GM12892 (cell line): ENCODE data around the gene KDM8.

Experiments
- DNase-seq: peaks from one replicate; pipeline ENCODE4 v3.0.0; 2011; ENCODE audit not compliant: insufficient read length
- FAIRE-seq: peaks from 2 replicates; lab custom pipeline; 2011; peaks lifted over from hg19 to GRCh38; lab: Jason Lieb, UNC
- POLR2A ChIP-seq: IDR thresholded peaks from 2 replicates; pipeline ENCODE4 v1.6.1; 2011; ENCODE audit warnings: low read depth, low read length, control low read depth
- POLR2AphosphoS5 ChIP-seq: IDR thresholded peaks from 2 replicates; pipeline ENCODE4 v1.6.1; 2011; ENCODE audit warnings: low read depth, low read length, control low read depth
- TAF1 ChIP-seq: IDR thresholded peaks from 2 replicates; pipeline ENCODE4 v1.6.1; 2011; ENCODE audit warnings: low read depth, mild to moderate bottlenecking, control low read depth, low read length, borderline replicate concordance

The KDM8 gene

DNA sequence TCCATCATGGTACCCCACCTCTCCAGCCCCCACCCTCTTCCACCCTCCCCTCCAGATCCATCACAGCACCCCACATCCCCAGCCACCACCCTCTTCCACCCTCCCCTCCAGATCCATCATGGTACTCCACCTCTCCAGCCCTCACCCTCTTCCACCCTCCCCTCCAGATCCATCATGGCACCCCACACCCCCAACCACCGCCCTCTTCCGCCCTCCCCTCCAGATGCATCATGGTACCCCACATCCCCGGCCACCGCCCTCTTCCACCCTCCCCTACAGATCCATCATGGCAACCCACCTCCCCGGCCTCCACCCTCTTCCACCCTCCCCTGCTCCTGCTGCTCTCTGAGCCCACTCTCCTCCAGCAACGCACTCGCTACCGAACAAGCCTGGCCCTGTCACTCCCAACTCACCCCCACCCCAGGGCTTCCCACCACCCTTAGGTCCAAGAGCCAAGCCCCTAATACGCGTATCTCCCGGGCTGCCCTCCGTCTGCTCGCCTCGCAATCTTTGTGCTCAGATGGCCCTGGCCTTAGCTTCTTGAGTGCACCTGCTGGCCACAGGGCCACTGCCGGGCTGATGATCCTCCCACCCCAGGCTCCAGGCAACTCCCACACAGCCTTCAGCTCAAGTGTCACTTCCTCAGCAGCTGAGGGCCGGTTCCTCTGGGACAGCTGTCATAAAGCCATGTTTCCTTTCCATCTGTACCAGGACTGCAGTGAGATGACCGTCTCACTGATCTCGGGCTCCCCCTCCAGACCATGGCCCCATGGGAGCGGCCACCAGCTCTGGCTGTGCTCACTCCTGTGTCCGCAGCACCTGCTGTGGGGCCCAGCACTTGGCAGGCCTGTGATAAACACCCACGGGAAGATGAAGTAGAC, 25.5 kb downstream of the KDM8 start:
- no peak for TF ChIP-seq POLR2A
- no peak for TF ChIP-seq POLR2AphosphoS5
- TF ChIP-seq TAF1 = no peak
- no peak for FAIRE-seq
- no peak for DNase-seq

DNA sequence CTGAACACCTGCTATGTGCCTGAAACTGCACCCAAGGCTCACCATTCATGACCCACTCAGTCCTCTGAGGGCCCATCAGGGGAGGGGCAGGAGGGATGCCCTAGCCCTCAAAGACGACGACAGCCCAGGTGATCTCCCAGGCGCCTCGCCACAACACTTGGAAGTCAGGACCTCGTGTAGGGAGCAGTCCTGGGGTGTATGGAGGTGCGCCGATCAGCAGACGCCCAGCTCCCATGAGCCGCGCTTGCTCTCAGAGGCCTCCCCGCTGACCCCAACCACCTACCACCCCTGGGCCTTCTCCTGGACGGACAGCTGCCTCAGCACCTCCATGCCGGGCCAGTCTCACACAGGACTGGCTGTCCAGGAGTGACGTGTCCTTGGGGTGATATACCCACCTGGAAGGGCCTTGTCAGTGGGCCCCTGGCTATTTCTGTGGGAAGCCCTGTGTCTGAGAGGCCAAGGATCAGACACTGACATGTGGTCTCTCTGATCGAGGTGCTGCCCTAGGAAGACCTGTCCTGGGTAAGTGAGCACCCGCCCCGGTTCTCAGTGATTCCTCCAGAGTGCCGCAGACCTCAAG, 26.7 kb downstream of the KDM8 start:
- no peak for FAIRE-seq
- no peak for DNase-seq
- TF ChIP-seq POLR2A (no peak), POLR2AphosphoS5 (no peak), TAF1 (no peak)

DNA sequence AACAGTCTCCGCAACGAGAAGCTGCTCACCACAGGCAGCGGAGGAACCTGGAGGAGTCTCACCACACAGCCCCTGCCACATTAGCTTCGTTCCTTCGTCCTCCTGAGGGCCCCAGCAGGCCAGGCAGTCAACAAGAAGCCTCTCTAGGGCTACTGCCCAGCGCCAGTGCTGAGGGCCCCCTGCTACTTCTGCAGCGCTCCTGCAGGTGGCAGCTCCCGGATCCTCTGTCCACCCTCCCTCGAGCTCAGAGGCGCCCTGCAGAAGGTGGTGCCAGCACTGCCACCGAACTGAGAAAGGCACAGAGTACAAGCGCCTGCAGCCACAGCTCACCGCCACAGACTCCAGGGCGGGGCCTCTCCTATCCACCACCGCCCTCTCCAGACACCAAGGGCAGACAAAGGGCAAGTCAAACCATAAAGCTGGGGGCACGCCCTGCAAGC, 27.3 kb downstream of the KDM8 start:
- TF ChIP-seq POLR2AphosphoS5 (no peak), TAF1 (no peak), POLR2A (no peak)
- FAIRE-seq = no peak
- no peak for DNase-seq

DNA sequence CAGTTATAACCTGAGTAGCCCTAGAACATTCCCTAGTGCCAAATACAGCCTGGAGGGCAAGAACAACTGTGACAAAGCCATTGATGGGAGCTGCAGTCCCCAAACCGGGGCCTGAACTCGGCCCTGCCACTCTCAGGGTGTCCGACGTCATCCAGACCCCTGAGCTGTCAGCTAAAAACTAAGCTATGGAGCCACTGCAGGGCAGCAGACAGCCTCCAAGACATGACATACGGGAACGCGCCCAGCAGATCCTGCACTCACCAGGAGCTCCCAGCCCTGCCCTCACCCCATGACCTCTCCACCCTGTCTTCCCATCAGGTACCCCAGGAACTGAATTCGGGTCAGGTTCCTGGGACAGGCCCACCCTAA, 28.4 kb downstream of the KDM8 start:
- TF ChIP-seq POLR2A = no peak
- FAIRE-seq (no peak), DNase-seq (no peak)

DNA sequence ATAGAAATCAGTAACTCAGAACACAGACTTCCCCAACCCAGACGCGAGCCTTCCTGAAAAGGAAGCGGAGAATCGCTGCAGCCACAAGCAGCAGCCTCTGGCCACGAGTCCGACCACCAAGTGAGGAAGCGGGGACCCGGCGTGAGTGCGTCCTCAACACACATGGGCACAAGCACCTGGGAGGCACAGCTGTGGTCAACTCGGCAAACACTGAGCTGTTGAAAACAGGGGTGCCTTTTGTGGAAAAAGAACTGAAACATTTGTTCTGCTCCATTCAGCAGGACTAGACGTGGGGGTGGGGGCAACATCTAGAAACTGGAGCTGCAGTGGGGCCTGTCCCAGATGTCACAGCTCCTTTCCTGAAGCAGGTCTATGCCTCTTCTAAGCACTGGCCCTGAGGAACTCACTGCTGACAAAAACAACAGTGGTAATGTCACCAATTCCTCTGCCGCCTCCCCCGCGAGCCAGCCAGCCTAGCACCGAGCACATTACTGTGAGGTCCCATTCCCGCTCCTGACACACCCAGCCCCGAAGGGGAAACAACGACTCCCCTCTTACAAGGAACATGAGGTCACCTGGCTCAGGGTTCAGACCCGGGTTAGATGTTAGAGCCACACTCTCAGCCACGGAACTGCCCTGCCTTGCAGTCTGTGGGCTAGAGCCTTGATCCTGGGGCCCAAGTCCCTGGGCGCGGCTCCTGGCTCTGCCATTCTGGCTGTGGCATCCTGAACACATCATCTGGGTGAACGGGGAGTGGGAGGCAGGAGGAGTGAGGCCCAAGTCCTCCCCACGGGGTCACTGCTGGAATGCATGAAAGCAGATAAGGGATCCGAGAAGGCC, 29.0 kb downstream of the KDM8 start:
- DNase-seq (no peak), FAIRE-seq (peak; percentile 38)
- no peak for TF ChIP-seq POLR2A
- TF ChIP-seq POLR2AphosphoS5 = no peak
- no peak for TF ChIP-seq TAF1

DNA sequence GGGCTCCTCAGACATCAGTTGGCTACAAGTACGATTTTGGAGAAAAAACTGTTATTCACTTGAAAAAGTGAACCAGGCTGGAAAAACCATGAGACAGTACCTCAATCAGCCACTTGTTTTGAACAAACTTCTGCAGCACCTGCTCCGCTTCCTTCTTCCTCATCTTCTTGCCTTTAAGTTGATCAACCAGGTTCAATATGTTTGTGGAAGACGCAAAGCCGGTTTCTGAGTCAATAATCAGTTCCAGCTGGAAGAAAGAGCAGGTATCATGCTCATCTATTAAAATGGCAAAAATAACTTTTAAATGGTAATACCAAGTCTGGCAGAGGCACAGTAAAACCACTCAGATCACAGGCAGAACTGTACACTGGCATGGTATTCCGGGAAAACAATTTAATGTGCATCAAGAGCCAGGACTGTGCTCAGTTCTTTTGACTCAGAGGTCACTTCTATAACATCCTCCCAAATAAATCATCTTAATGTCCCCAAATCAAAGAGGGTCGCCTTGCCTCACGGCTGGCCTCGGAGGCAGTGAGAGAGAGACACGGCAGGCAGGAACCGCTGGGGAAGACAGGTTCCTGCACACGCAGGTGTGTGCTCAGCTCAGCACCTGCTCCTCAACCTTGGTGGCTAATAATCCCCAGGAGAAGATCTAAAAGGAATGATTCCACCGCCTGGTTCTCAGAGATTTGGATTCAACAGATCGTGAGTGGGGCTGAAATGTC, 29.7 kb downstream of the KDM8 start:
- DNase-seq (no peak), FAIRE-seq (no peak)
- TF ChIP-seq TAF1 (no peak), POLR2A (no peak), POLR2AphosphoS5 (no peak)

DNA sequence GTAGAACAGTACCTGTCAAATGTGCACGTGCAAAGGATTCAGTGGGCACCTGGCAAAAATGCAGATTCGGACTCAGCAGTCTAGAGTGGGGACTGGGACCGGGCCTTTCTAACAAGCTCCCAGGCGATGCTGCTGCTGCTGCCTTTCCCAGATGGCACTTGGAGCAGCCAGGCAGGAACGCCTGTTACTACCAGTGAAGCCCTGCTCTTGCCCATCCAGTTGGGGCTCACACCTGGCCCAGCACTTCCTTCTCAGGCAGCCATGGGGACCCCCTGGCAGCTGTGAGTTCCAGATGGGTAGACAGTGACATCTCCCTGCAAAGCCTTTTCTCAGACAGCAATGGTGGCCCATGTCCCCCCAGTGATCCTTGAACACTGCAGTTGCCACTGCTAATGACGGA, 30.4 kb downstream of the KDM8 start:
- no peak for TF ChIP-seq POLR2A
- no peak for TF ChIP-seq POLR2AphosphoS5
- no peak for TF ChIP-seq TAF1
- FAIRE-seq (no peak), DNase-seq (no peak)

DNA sequence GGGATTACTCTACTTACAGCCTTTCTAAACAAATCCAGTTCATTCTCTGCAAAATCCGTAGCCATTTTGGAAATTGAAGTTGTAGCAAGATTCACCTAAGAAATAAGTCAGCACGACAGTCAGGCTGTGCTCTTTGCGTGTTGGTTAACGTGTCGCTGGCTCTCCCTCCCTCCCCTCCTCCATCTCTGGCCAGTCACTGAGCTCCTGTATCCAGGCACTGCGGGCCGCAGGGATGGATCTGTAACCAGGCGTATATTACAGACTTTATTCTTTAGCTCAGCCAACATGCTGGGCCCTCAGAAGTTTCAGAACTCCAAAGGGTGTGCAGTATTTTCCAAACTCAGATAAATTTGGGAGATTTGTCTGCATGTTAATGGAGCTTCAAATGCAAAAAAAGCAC, 30.8 kb downstream of the KDM8 start:
- no peak for TF ChIP-seq POLR2AphosphoS5
- TF ChIP-seq POLR2A = no peak
- TF ChIP-seq TAF1 = no peak
- DNase-seq (no peak), FAIRE-seq (no peak)

DNA sequence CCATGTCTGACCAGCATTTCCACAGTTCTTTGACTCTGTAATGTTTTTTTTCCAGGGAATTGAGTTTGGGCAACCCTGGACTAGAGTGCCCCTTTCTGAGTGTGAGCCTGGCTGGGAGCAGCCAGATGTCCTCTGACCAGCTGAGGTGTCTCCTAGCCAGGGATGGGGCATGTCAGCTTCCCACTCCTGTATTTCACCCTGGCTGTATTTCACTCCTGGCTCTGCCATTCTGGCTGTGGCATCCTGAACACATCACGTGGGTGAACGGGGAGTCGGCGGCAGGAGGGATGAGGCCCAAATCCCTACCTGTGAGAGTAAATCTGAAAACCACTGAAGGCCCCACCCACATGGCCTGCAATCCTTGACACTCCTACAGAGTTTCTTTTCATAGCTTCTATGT, 31.3 kb downstream of the KDM8 start:
- no peak for FAIRE-seq
- no peak for TF ChIP-seq POLR2AphosphoS5
- TF ChIP-seq POLR2A = no peak
- DNase-seq = no peak

DNA sequence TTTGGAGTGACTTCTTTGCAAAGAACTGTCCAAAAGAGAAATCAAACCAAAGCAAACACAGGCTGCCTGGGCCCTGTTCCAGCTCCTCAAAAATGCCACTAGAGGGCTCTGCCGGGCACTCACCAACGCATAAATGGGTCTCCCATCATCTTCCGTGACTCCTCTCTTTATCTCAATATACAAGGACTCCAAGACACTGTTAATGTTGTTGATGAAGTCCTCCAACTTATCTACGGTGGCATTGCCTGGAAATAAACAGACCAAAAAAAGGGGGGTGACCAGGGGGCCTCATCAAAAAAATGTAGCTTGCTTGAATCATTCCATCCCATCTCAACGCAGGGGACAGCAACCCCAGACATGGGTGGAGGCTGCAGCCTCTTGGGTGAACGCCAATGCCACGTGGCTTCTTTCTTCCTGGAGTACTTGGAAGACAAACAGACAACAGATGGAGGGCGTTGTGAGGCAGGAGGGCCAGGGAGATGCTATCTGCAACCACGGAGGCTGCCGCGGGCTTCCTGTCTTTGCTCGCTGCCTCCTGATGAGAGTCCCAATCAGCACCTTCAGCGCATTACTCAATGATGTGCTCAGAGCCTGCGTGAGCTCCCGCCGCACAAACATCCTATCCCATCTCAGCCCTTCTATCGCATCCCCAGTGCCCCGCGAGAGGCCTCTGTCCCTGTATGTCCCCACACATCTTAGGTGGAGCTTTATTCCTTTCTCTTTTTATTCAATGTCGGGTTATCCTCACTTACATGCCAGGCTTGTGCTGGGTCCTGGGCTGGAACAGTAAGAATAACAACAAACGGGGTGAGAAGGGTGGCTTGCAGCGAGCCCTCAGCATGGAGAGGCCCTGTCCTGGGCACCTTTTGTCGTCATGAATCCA, 32.0 kb downstream of the KDM8 start:
- FAIRE-seq (peak; percentile 67), DNase-seq (no peak)
- TF ChIP-seq POLR2AphosphoS5 (no peak), TAF1 (no peak), POLR2A (no peak)

DNA sequence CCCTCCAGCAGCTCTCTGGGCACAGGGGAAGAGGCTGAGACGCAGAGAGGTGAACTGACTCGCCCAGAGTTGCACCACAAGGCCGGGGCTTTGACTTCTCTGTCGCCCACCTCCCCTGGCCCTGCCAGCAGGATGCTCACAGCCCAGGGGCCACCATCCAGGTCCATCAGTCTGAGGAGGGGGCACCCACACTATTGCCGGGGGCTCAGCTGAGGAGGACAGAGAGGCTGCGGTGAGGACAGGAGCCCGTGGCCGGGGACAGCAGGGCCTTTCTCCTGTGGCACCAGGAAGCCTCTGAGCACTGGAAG, 32.6 kb downstream of the KDM8 start:
- FAIRE-seq = no peak
- TF ChIP-seq TAF1 = no peak
- no peak for TF ChIP-seq POLR2A
- no peak for TF ChIP-seq POLR2AphosphoS5

More for the DNA sequence above, 32.6 kb downstream of the KDM8 start:
- DNase-seq = no peak
